Ovary (tissue), 3 donors: ENCODE results near the gene CHRNE.

Experiments used
- POLR2A ChIP-seq: fragments of 450-650 bp; IDR thresholded peaks from one replicate; pipeline ENCODE4 v1.6.1; 2017; ENCODE audit warnings: antibody characterized with exemption, mild to moderate bottlenecking, moderate library complexity
- TF ChIP-seq, protein P1 (sequence below), 3 donors: fragments of 450-650 bp in 2 of 3; fragments of 200-600 bp in 1 of 3; IDR thresholded peaks; one replicate each; pipeline versions ENCODE4 v1.5.1 to v1.8.0; 2016 to 2022; ENCODE audit warnings: antibody characterized with exemption in 3 of 3, mild to moderate bottlenecking in 1 of 3
- donor health status: DM: no; HTN: no; CAD: no.

DNA sequence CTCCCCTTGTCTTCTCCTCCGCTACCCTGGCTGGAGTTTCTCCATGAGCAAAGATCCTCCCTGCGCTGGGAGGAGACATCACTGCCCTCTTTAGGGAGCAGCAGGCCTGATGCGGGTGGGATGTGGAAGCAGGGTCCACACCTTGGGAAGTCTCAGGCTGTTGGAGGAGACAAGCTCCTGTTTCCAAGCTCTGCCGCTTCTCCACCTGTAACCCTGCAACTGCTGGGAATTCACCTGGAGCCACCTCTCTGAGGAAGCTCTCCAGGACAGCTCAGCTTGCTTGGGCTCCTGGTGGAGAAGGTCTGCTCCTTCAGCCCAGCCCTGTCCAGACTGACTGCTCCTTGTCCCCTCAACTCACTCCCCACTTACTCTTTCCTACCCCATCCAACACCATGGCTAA lies 18.4 kb downstream of the CHRNE start:
- TF ChIP-seq, protein P1, sequence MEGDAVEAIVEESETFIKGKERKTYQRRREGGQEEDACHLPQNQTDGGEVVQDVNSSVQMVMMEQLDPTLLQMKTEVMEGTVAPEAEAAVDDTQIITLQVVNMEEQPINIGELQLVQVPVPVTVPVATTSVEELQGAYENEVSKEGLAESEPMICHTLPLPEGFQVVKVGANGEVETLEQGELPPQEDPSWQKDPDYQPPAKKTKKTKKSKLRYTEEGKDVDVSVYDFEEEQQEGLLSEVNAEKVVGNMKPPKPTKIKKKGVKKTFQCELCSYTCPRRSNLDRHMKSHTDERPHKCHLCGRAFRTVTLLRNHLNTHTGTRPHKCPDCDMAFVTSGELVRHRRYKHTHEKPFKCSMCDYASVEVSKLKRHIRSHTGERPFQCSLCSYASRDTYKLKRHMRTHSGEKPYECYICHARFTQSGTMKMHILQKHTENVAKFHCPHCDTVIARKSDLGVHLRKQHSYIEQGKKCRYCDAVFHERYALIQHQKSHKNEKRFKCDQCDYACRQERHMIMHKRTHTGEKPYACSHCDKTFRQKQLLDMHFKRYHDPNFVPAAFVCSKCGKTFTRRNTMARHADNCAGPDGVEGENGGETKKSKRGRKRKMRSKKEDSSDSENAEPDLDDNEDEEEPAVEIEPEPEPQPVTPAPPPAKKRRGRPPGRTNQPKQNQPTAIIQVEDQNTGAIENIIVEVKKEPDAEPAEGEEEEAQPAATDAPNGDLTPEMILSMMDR (IDR thresholded peaks at IDR 0.05): no peak
- no peak for TF ChIP-seq POLR2A
